GM19452 (cell line): ENCODE measurements around the gene TRIM34.
"Not testable (repeated sequence)": the region's sequence is repeated elsewhere in the genome, so short reads cannot be mapped to it uniquely, and the experiment has no call there.

ENCODE experiments used
- ATAC-seq: cut with Tn5 transposase; IDR thresholded peaks from one replicate; pipeline ENCODE4 v1.9.1; 2021; ENCODE audit not compliant: unreplicated experiment

Gene TRIM34, protein sequence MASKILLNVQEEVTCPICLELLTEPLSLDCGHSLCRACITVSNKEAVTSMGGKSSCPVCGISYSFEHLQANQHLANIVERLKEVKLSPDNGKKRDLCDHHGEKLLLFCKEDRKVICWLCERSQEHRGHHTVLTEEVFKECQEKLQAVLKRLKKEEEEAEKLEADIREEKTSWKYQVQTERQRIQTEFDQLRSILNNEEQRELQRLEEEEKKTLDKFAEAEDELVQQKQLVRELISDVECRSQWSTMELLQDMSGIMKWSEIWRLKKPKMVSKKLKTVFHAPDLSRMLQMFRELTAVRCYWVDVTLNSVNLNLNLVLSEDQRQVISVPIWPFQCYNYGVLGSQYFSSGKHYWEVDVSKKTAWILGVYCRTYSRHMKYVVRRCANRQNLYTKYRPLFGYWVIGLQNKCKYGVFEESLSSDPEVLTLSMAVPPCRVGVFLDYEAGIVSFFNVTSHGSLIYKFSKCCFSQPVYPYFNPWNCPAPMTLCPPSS

DNA sequence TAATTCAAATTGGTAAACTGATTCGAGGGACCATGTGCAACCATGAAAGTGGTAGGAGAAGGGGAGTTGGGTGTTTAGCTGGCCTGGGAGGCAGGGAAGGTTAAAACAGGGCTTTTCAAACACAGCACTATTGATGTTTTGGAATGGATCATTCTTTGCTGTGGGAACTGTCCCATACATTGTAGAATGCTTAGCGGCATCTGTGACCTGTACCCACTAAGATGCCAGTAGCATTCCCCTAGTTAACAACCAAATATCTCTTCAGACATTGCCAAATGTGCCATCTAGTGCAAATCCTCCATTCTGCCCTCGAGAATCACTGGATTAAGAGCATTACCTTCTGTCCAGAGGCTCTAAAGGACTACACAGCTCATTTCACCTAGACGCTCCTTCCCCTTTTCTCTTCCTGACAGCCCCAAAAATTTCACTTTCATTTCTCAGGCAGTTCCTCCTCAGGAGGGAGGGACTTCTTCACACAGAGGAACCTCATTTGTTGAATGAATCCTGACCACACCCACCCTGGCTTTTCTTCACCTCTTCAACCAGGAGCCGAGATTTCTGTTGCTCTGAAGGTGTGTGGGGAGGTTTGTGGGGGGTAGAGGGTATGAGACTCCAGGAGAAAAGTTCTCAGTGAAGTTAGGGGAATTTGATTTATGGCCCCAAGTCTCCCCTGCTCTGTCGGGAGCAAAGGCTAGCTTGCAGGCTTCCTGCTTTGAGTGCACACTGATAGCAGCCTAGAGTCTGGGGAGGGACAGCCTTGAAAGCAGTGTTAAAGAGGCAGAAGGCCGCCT, at the start of gene TRIM34:
Gene TRIM34, plus strand, starts transcription at position 513 of the 791 bp plus-strand sequence. CDS start 7,331 bp downstream, outside the sequence.
- peak; percentile 97 for ATAC-seq

DNA sequence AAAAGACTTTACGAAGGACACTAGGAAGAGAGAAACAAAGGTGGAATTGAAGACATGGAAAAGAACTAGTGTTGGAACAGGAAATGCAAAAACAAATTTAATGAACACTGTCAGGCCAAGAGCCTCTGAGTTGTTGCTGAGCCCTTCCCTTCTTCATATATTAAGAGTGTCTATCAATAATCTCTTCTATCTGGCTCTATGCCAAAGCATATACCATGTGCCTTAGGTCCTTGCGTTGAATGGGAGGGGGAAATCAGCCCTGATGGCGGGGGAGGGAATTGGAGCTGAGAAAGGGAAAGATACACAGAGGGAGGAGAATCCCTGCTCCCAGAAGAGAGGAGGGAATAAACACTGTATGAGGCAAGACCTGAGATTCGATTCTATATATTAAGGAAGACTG, 49.6 kb upstream of the TRIM34 start:
- no peak for ATAC-seq

DNA sequence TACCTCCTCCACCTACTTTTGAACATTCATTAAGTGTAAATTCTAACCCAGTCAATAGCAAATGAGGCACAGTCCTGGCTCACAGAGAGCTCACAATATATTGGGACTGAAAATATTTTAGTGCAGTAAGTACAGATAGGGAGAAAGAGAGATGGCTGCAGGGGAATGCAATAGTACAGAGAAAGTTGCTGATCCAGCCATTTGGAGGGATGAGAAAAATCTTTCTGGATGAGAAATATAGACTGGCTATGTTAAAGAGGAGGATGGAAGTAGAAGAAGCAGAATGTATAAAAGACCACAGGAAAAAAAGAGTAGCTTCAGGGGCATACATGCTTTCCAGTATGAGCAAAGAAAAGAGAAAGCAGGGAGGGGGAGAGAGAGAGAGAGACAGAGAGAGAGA, 47.7 kb upstream of the TRIM34 start:
- no peak for ATAC-seq

DNA sequence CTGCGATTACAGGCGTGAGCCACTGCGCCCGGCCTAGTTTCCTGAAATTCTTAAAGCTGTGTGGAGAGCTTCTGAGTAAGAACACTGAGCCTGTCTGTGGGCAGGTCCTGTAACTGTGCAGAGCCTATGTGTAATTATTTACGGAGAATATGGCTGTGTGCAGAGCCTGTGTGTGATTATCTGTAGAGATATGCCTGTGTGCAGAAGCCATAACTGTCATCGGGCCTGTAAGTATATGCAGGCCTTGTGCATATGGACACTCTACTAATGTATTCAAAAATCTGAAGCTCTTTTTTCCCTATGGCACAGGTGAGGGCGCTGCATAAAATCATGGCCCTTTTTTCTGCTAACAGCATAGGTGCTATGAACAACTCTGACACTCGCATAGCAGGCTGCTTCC, 44.2 kb upstream of the TRIM34 start, which contains the start of gene OR52B6:
Gene OR52B6, plus strand, starts transcription at position 301 of the 400 bp plus-strand sequence. Its CDS starts 0 bp downstream, at position 301.
- ATAC-seq, result no peak

DNA sequence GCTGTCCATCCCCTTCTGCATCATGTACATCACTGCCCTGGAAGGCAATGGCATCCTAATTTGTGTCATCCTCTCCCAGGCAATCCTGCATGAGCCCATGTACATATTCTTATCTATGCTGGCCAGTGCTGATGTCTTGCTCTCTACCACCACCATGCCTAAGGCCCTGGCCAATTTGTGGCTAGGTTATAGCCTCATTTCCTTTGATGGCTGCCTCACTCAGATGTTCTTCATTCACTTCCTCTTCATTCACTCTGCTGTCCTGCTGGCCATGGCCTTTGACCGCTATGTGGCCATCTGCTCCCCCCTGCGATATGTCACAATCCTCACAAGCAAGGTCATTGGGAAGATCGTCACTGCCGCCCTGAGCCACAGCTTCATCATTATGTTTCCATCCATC, 43.8 kb upstream of the TRIM34 start:
- no peak for ATAC-seq

DNA sequence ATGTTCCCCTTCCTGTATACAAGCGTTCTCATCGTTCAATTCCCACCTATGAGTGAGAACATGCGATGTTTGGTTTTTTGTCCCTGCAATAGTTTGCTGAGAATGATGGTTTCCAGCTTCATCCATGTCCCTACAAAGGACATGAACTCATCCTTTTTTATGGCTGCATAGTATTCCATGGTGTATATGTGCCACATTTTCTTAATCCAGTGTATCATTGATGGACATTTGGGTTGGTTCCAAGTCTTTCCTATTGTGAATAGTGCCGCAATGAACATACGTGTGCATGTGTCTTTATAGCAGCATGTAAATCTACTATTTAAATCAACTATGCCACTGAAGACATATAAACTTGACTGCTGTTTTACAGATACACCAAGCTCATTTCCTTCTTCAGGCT, 40.3 kb upstream of the TRIM34 start:
- ATAC-seq, result not testable (repeated sequence)

DNA sequence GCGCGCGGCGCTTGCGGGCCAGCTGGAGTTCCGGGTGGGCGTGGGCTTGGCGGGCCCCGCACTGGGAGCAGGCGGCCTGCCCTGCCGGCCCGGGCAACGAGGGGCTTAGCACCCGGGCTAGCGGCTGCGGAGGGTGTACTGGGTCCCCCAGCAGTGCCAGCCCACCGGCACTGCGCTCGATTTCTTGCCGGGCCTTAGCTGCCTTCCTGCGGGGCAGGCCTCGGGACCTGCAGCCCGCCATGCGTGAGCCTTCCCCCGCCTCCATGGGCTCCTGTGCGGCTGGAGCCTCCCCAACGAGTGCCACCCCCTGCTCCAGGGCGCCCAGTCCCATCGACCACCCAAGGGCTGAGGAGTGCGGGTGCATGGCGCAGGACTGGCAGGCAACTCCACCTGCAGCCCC, 34.9 kb upstream of the TRIM34 start:
- ATAC-seq, result not testable (repeated sequence)

DNA sequence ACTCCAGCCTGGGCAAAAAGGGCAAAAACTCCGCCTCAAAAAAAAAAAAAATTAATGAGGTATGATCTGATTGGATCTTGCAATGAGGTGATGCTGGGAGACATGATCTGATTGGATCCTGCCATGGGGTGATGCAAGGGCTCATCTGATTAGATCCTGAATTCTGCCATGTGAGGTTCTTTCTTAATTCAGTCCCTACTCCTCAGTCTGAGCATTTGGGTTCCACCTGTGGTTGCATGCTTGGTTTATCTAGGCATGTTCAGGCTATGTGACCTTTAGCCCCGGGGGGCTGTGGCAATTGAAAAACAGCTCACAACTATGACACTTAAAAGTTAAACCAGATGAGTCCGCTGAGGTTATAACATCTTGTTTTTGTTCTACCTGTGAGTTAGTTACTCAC, 33.2 kb upstream of the TRIM34 start:
- ATAC-seq, result no peak

DNA sequence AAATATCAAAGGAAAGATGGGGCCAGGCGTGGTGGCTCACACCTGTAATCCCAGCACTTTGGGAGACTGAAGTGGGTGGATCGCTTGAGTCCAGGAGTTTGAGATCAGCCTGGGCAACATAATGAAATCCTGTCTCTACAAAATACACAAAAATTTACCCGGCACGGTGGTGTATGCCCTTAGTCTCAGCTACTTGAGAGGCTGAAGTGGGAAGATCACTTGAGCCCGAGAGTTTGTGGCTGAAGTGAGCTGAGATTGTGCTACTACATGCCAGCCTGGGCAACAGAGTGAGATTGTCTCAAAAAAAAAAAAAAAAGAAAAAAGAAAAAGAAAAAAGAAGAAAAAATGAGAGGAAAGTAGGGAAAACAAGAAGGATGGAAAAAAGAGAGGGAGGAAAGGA, 32.2 kb upstream of the TRIM34 start:
- no peak for ATAC-seq

DNA sequence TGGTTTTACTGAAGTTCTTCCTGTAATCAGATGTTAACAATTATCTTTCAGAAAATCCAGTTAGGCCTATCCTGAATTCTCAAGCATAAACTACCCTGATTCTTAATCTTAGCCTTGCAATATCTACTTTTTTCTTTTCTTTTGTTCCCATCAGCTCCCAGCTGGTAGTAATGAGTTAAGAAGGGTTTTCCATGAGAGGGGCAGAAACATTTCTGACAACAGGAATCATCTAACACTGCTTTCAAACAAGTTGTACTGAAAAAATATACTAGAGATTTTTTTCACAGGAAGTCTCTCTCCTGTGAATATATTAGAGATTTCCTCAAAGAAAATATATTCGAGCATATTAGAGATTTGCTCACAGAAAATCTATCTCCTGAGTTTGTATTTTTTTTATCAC, 31.7 kb upstream of the TRIM34 start:
- ATAC-seq, result no peak

DNA sequence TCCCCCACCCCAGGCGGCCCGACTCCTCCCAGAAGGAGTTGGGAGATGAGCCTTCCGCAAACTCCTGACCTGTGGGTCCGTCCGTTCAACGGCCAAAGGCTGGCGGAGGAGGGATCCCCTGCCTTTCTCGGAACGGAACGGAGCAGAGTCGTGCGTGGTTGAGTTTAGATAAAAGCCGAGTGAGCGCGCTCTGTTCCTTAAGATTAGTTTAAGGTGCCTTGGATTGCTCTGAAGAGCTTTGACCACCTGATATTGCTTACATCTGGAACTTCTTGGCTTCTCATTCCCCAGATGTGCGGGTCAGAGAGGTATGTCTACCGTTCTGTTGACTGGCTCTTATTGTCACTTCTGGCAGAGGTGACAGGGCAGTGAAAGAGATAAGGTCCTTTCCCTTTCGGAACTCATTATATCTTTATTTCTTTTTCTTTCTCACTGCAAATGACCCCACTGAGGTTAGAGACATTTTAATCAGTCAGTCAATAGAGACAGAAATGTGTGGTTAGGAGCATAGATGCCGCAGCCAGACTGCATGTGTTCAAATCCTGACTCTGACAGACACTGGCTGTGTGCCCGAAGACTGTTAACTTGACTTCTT, 28.1 kb upstream of the TRIM34 start, which contains the start of gene TRIM6:
Gene TRIM6, plus strand, starts transcription at position 31 of the 595 bp plus-strand sequence. Its CDS starts 261 bp downstream, at position 292.
- ATAC-seq, result peak; percentile 42

DNA sequence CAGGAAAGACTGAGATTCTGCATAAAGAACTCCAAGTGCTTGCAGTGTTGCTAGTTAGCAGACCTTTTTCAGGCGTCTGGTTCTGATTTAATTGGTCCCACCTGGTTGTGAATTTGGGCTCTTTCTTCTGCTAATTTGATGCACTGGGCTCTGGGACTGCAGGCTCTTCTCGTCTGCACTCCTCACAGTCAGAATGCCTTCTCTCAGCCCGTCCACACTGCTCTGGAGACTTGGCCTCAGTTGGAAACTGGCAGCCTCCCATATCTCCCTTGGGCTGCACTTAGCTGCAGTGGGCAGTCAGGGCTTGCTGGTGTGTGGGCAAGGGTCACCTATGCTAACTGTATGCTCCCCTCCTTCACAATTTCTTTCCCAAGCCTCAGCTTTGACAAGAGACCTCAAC, 26.8 kb upstream of the TRIM34 start:
- ATAC-seq, result no peak

DNA sequence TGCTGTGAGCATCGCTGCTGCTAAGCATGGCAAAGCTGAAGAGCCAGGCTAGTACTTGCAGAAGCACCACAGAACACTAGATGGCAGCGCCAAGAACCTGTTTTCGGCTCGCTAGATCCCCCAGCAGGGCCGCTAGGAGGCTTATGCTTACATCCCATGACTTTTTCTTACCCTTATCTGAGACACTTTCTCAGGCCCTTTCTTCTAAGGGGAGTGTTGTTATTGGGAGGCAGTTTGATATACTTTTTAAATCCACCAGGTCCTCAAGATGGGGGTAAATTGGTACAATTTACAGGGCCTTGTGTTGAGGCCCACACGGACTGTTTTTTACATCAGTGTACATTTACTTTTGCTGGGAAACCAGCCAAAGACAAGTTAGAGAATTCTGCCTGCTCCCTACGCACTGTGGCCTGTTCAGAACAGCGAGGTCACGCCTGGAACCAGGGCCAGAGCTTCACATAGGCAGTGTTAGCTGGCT, 24.4 kb upstream of the TRIM34 start:
- peak; percentile 75 for ATAC-seq

DNA sequence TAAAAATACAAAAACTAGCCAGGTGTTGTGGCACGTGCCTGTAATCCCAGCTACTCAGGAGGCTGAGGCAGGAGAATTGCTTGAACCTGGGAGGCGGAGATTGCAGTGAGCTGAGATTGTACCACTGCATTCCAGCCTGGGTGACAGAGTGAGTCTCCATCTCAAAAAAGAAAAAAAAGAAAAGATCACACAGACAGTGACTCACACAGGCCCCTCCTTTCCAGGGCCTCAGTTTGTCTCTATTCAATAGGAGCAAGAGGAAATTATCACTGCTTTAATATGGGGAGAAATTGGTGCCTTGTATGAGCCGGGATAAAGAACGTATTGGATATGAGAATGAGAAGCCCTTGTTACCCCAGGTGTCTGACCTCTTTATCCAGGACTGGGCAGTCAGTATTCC, 22.0 kb upstream of the TRIM34 start:
- ATAC-seq, result not testable (repeated sequence)

DNA sequence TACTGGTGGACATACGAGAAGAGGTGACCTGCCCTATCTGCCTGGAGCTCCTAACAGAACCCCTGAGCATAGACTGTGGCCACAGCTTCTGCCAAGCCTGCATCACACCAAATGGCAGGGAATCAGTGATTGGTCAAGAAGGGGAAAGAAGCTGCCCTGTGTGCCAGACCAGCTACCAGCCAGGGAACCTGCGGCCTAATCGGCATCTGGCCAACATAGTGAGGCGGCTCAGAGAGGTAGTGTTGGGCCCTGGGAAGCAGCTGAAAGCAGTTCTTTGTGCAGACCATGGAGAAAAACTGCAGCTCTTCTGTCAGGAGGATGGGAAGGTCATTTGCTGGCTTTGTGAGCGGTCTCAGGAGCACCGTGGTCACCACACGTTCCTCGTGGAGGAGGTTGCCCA, 21.5 kb upstream of the TRIM34 start:
- no peak for ATAC-seq

DNA sequence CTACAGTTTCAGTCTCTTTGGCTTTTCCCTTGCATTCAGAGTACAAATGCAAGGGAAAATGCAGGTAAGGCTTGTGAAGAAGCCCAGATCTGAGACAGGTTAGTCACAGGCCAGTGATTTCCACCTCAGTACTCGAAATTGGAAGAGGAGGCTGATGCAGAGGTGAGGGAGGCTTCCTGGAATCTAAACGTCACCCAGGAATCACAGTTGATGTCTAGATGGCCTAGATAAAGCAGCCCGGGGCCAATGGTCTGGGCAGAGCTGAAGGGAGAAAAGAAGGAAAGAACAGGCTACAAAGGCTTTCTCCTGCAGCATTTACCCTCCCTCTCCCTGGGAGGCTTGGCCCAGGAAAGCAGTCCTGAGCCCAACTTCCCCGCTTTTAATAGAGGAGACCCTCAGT, 19.9 kb upstream of the TRIM34 start:
- no peak for ATAC-seq

DNA sequence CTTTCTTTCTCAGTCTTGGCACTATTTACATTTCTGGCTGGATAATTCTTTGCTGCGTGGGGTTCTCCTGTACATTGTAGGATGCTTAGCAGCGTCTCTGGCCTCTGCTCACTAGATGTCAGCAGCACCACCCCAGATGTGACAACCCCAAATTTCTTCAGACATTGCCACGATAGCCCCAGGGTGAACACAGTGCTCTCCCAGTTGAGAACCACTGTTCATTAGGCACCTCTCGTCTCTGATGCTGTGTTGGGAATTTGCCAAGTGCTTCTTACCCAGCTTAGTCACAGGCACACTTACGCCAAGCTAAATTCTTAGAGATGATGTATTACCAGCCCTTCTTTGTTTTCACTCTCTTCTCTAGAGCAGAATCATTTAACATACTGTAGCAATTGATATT, 19.0 kb upstream of the TRIM34 start:
- ATAC-seq, result no peak

DNA sequence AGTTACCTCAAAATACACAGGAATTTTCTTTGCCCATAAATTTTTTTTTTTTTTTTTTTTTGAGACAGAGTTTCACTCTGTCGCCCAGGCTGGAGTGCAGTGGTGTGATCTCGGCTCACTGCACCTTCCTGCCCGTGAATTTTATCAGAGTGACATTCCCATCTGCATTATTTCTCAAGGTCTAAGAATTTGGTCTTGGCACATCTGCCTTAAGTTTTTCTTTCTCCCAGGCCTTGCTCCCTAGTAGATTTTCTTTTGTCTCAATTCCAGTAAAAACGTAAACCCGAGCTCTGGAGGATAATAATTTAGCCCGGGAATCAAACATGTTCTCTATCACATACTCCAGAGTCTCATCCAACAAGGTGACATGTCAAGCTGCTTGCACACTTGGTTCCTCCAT, 16.0 kb upstream of the TRIM34 start:
- no peak for ATAC-seq

DNA sequence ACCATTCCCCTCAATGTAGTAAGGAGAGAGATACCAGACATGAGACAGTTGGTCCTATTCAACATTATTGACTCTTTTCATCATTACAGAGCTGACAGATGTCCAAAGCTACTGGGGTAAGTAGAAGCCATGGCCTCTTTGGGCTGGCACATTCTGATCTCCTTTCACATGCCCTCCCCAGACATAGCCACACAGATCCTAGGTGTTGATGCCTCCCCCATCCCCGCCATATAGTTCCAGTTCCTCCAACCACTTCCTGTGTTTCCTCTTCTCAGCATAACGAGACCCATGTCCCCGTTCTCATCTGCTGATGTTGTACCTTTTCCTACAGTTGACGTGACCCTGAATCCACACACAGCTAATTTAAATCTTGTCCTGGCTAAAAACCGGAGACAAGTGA, 14.4 kb upstream of the TRIM34 start:
- no peak for ATAC-seq

DNA sequence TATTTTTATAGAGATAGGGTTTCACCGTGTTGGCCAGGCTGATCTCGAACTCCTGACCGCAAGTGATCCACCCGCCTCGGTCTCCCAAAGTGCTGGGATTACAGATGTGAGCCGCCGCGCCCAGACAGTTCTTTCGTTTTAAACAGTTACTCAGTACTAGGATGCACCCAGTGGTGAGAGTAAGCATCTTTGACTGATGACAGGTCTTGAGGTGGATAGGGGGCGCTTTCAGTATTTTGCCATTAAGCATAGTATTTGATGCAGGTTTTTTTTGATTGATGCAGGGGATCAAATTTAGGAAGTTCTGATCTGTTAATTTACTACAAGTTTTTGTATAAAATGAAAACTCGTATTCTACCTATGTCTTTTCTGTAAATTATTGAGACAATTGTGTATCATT, 13.2 kb upstream of the TRIM34 start:
- ATAC-seq, result no peak

DNA sequence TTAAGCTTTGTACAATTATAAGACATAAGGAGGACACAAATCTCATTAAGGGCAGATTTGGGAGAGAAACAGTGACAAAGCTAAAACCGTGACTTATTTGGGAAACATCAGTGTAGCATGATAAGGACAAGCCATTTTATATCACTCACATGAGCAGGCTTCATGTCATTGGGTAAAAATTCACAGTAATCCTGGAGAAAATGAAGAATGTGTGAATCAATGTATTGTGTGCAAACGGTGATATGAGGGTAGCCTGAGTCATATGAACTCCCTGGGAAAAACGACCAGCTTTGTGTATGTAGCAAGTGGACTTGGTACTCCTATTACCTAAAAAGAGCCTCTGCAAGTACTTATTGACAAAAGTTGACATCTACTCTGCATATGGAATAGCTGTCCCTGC, 6.0 kb upstream of the TRIM34 start:
- no peak for ATAC-seq
